Activated CD8-positive, alpha-beta memory T cell treated with anti-CD3 and anti-CD28 coated beads for 48 hours (primary cell): Measurements from ENCODE around the gene EREG.

Experiments used
- DNase-seq, 3 experiments: peaks; one replicate each; pipeline ENCODE4 v3.0.0-alpha.2; 2020; ENCODE audit warnings: low read depth in 2 of 3, low spot score in 2 of 3

The EREG gene, protein sequence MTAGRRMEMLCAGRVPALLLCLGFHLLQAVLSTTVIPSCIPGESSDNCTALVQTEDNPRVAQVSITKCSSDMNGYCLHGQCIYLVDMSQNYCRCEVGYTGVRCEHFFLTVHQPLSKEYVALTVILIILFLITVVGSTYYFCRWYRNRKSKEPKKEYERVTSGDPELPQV

DNA sequence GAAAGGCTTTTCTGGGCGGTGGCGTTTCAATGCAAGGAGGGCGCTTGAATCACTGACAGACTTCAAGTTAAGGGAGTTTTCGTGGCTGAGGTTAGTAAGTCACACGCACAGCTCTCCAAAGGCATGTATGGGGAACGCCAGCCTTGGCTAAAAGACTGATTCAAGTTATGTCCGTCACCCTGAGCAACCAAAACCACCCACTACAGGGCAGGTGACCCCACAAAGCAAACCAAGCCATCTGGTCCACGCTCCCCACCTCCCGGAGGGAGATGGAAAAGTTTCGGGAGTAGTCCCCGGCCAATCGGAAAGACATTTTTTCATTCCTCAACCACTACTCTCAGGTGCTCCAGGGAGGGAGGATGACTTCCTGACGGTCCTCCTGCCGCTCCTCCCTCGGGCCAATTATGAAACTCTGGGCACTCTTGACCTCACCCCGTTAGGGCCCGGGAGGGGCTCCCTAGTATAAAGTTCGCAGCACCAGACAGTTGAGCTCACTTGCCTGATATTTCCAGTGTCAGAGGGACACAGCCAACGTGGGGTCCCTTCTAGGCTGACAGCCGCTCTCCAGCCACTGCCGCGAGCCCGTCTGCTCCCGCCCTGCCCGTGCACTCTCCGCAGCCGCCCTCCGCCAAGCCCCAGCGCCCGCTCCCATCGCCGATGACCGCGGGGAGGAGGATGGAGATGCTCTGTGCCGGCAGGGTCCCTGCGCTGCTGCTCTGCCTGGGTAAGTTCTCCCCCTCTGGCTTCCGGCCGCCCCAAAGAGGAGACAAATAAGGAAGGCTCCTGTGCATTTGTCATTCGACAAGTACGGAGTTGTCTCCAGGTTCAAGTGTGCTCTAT is at the start of gene EREG:
TSS of gene EREG (plus strand) at position 494 of the 840 bp plus-strand sequence. CDS start at position 658, 164 bp downstream.
- DNase-seq, result no peak

- no peak for DNase-seq
Observed at GRCh38 chr4:74315376-74315775, 49.6 kb upstream of the EREG start.

DNA sequence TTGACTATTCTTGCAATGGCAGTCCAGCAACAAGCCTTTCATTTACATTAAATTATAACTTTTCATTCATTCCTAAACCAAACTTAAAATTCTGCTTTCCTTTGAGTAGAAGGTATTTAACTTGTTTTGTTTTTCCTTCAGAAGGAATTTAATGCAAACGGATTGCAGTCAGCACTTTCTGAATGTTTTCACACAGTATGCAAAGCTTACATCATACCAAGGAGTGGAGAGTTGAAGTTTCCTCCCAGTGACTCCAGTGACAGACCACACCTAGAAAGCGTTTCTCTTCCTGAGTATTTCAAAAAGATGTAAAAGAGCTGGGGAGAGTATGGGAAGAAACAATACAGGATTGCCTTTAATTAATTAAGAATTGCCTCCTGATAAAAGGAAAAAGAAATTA is 48.5 kb upstream of the EREG start:
- no peak for DNase-seq

GRCh38 chr4:74317616-74318246 is 47.2 kb upstream of the EREG start:
- no peak for DNase-seq

- DNase-seq, result no peak
Observed at GRCh38 chr4:74318276-74318675, 46.7 kb upstream of the EREG start.

DNA sequence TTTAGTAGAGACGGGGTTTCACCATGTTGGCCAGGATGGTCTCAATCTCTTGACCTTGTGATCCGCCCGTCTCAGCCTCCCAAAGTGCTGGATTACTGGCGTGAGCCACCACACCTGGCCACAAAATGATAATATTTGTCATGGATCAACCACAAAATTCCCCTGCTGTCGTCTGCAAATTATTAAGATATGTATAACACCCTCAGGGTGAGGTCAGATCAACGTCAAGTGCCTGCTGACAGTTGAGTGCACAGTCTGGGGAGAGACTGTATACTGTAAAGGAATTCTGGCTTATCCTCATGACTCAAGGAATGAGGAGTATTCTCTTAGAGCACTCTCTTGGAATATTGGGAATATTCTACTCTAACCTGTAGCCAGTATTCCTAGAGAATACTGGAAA is 45.5 kb upstream of the EREG start:
- DNase-seq, result no peak

DNA sequence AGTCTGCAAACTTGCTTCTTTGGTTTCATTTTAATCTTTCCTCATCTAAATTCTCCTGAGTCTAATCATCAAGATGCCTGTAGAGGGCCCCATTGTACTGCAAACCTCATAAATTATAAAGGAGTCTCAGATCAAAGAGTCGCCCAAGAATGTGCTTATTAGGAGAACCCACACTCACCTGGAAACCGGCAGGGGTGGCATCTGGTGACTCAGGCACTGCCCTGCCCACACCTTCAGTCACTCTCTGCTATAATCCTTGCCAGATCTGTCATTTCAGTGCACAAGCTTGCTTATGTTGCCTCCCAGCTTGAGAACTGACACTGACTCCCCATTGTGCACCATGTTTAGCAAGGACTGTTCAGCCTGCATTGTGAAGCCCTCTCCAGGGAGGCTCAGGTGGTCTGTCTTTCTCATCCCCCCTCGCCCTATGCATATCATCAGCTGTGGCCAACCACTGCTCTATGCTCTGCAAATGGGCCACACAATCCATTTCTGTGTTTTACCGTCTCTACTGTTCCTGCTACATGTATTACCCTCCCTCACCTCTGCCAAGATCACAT is 44.3 kb upstream of the EREG start:
- DNase-seq, result no peak

- DNase-seq, result no peak
Observed at GRCh38 chr4:74322301-74322700, 42.6 kb upstream of the EREG start.

GRCh38 chr4:74323663-74324062 is 41.3 kb upstream of the EREG start:
- no peak for DNase-seq

DNA sequence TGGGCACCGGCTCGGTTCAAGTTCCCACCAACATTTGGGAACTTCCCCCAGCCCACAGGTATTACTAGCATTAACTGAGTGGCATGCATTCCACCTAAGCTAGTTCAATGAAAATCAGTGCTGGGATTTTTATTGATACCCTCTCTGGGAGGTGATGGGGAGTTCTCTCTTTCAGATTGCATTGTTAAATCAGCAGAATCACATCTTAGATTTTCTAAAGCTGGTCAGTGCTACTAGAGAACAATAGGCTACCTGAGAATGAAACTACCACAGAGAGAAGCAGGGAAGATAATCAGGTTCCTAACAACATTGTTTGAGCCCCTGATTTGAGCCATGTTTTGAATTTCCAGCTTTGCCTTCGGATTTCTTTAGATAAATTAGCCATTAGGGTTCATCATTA is 40.7 kb upstream of the EREG start:
- no peak for DNase-seq

GRCh38 chr4:74325886-74326285 is 39.1 kb upstream of the EREG start:
- DNase-seq, result no peak

DNA sequence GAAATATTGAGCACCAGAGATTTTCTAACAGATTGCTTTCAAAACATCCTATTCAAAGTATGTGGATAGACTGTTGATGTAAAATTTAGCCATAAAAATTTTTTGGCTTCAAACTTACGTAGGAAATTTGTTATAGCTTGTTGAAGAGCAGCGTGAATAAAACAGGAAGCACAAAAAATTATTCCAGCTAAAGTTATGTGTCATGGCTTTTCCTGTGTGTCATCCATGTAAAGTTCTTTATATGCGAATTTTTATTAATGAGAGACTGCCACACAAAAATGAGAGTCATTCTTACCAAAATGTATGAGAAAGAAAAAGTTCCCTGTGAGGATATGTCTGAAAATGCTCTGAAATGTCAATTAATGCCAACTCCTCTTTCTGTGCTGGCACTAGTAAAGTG is 37.2 kb upstream of the EREG start:
- DNase-seq, result no peak

DNA sequence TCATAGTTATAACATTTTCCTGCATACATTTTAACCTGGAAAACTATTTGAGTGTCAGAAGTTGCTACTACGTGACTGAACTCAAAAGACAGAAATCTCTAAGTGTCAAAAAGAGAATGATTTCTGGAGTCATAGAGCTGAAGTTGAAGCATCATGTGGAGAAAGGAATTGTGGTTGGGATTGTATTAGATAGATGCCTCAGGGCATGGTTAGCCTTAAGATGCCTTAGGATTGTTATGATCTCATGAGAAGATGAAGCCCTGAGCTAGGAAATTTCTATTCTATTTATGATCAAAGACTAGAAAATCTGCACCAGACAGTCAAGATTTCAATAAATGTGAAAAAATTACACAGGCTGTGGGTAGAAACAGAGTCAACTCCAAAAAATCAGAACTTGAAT is 36.4 kb upstream of the EREG start:
- no peak for DNase-seq

DNA sequence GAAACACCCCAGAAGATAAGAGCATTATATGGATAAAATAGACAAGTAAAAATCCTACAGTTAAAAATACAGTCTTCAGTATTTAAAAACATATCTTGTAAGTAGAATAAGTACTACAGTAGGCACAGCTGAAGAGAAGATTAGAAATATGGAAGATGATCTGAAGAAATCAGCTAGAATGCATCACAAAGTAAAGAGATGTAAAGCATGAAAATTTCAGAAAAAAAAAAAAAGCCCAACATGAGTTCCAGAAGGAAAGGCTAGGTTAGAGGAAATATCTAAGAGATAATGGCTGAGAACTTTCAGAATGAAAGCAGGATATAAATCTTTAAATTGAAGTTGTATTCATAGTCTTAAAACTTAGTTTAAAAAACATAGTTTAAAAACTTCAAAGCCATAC is 35.6 kb upstream of the EREG start:
- DNase-seq, result no peak

GRCh38 chr4:74330295-74330750 is 34.6 kb upstream of the EREG start:
- DNase-seq, result no peak

DNA sequence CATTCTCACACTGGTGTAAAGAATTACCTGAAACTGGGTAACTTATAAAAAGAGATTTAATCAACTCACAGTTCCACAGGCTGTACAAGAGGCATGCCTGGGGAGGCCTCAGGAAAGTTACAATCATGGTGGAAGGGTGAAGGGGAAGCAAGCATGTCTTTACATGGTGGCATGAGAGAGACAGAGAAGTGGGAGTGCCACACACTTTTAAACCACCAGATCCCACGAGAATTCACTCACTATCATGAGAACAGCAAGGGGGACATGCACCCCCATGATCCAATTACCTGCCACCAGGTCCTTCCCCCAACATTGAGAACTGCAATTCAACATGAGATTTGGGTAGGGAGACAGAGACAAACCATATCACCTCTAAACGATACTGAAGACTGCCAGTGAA is 33.7 kb upstream of the EREG start:
- no peak for DNase-seq

DNA sequence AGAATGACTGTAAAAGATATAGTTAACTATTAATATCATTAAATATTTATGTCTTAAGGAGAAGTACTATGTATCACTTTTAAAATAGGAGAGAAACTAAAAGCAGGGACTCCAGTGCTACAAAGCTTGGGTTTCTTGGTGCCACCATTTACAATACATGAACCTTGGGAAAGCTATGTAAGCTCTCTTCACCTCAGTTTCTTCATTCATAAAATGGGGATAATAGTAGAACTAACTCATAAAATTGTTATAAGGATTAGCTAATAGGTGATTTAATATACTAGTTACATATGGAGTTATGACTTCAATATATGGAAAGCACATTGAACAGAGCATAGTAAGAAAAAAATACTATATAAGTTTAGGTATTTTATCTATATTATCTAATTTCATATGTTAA is 33.0 kb upstream of the EREG start:
- no peak for DNase-seq

DNA sequence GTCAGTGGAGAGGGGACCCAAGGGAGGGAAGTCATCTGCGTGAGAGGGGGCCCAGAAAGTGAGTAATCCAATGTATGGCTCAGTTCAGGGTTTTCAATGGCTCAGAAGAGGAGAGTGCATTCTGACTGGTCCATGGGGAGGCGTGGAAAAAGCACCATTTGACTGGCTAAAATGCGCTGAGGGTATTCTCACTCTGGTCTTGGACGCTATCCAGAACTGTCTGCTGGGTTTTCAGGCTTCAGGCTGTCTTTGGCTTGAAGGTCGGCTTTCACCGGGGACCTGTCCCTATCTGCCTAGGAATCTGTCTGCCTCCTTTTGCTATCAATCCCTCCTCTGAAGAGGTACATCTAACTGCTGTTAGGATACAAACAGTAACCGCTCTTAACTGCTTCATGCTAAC is 30.3 kb upstream of the EREG start:
- DNase-seq, result no peak

- DNase-seq, result no peak
Observed at GRCh38 chr4:74335341-74336021, 29.5 kb upstream of the EREG start.

DNA sequence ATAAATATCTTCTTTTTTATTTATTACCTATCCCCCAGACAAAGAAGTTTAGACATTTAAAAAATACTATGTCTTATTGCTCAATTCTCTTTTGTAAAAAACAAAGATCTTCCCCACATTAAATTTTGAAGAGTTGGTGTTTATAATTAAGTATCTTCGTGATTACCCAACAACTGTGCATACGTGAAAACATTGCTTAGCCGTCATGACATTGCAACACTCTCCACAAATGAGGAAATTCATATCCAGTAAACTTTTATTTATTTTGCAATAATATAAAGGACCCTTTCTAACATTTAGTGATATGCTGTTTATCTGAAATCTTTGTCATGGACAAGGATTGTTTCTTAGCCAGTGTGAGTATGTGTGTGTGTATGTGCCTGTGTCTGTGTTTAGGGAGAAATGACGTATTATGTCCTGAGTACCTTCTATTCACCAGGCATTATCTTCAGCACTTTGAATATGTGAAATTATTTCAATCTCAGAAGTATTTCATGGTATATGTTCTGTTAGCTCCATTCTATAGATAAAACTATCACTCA is 26.1 kb upstream of the EREG start:
- no peak for DNase-seq

DNA sequence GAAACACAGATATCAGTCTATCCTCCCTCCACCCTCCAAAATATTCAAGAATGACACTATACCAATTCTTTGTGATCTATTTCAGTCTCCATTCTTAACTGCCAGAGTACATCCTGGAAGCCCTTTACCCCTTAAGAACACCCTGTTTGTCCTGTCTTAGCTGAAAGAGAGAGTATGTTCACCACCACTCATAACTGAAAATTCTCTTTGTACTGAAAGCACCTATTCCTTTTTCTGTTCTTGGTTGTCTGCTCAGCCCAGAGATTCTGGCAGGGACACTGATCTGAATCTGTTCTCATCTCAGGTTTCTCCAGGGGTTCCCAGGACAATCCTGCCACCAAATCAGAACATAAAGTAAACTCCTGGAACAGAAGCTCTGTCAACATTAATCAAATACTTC is 25.4 kb upstream of the EREG start:
- DNase-seq, result no peak
